Measurements from ENCODE around the gene SLC7A9.
"Not testable (repeated sequence)": the region's sequence is repeated elsewhere in the genome, so short reads cannot be mapped to it uniquely, and the experiment has no call there.

SLC7A9 gene

GRCh38 chr19:32782089-32782488 lies 87.5 kb downstream of the SLC7A9 start:
- not testable (repeated sequence) for DNase-seq

- DNase-seq: no peak
Observed at GRCh38 chr19:32781280-32781679, 88.3 kb downstream of the SLC7A9 start.

Data from hematopoietic multipotent progenitor cell treated with erythropoietin and hydrocortisone succinate and interleukin-3 and kit ligand, for 4 days (in vitro differentiated cells).